ENCODE results near the gene MYH10. TPM values are rescaled to one million over a fixed set of nuclear protein-coding genes. Genes with fewer than 3 reads are reported as not detected.
A peak's percentile ranks its signal among the peaks of the same experiment; 100 is the strongest.

The MYH10 gene
- total RNA-seq, 1 experiment from 2014 or later, result 74.0 TPM

DNA sequence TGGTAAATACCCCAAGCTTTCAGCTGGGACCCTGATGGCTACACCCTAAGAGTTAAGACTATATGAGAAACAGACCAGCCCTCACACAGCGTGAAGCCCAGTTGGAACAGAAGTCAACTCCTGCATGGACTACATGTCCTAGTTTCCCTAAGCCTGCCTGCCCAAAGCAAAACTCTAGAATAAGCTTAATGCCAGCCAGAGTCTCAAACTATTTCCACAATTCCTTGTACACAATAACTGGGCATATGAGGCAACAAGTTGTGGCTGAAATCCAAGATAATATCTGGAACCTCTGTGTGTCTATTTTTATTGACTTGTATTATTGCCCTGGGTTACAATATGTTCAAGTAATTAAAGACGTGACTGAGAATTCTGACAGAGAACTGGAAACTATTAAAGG is 19.4 kb downstream of the MYH10 start:
- H3K36me3 ChIP-seq (ENCODE audit: control insufficient read depth, insufficient read depth, low read length), result no peaks in the 10 kb centered on the region
- Mint-ChIP-seq H3K36me3 (ENCODE audit: insufficient read depth, unreplicated experiment) (peaks cover 17% of the 10 kb centered on the region), H3K4me3 (ENCODE audit: unreplicated experiment) (peak overlapping the region; percentile 56), H3K4me1 (ENCODE audit: low read depth, unreplicated experiment) (peaks cover 25% of the 10 kb centered on the region), H3K27me3 (ENCODE audit: insufficient read depth, unreplicated experiment) (no peaks in the 10 kb centered on the region), H3K27ac (ENCODE audit: unreplicated experiment) (peak overlapping the region; percentile 18), H3K9me3 (ENCODE audit: unreplicated experiment) (no peaks in the 10 kb centered on the region)
- H3K4me1 ChIP-seq, result peaks cover 11% of the 10 kb centered on the region; the same call in 1 of the 2 replicates
- no peak for DNase-seq
- H3K9me3 ChIP-seq, result no peaks in the 10 kb centered on the region
- H3K4me3 ChIP-seq (ENCODE audit: low read depth, low read length), result no peak overlapping the region
- H3K27me3 ChIP-seq (replicated peaks; ENCODE audit: control insufficient read depth, insufficient read depth, low read length), result no peaks in the 10 kb centered on the region
- intact Hi-C loops (cut with micrococcal nuclease; ENCODE audit: unreplicated experiment), result no loop called here
- ChIA-PET POLR2A (no interaction called here), CTCF (no interaction called here)
- TF ChIP-seq, protein P1, sequence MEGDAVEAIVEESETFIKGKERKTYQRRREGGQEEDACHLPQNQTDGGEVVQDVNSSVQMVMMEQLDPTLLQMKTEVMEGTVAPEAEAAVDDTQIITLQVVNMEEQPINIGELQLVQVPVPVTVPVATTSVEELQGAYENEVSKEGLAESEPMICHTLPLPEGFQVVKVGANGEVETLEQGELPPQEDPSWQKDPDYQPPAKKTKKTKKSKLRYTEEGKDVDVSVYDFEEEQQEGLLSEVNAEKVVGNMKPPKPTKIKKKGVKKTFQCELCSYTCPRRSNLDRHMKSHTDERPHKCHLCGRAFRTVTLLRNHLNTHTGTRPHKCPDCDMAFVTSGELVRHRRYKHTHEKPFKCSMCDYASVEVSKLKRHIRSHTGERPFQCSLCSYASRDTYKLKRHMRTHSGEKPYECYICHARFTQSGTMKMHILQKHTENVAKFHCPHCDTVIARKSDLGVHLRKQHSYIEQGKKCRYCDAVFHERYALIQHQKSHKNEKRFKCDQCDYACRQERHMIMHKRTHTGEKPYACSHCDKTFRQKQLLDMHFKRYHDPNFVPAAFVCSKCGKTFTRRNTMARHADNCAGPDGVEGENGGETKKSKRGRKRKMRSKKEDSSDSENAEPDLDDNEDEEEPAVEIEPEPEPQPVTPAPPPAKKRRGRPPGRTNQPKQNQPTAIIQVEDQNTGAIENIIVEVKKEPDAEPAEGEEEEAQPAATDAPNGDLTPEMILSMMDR (IDR thresholded peaks at IDR 0.05; ENCODE audit: insufficient read depth in 1 of 2, low read depth in 1 of 2, low read length in 1 of 2, severe bottlenecking in 1 of 2, unreplicated experiment in 1 of 2), result no peak
- BruUV-seq (replicated peaks), result no TSS peak

DNA sequence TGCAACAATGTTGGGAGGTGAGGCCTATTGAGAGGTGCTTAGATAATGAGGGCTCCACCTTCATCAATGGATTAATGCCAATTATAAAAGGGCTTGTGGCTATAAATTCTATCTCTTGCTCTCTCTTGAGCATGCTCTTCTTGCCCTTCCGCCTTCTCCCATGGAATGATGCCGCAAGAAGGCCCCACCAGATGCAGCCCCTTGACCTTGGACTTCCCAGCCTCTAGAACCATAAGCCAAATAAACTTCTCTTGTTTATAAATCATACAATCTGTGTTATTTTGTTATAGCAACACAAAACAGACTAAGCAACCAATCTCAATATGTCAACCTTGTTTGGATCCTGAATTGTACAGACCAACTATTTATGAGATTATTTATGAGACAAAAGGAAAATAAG is 20.0 kb downstream of the MYH10 start:
- CTCF ChIA-PET, result no interaction called here
- TF ChIP-seq, protein P1 (IDR thresholded peaks at IDR 0.05; ENCODE audit: insufficient read depth in 1 of 2, low read depth in 1 of 2, low read length in 1 of 2, severe bottlenecking in 1 of 2, unreplicated experiment in 1 of 2), result no peak
- no peaks in the 10 kb centered on the region for H3K27me3 ChIP-seq (replicated peaks; ENCODE audit: control insufficient read depth, insufficient read depth, low read length)
- POLR2A ChIA-PET, result no interaction called here
- no peaks in the 10 kb centered on the region for H3K27me3 Mint-ChIP-seq (ENCODE audit: insufficient read depth, unreplicated experiment)
- no peak overlapping the region for H3K4me3 Mint-ChIP-seq (ENCODE audit: unreplicated experiment)
- no peaks in the 10 kb centered on the region for H3K36me3 ChIP-seq (ENCODE audit: control insufficient read depth, insufficient read depth, low read length)
- DNase-seq, result no peak
- H3K4me3 ChIP-seq (ENCODE audit: low read depth, low read length), result no peak overlapping the region
- H3K27ac Mint-ChIP-seq (ENCODE audit: unreplicated experiment), result peak overlapping the region; percentile 18
- no peaks in the 10 kb centered on the region for H3K9me3 Mint-ChIP-seq (ENCODE audit: unreplicated experiment)
- peaks cover 25% of the 10 kb centered on the region for H3K4me1 Mint-ChIP-seq (ENCODE audit: low read depth, unreplicated experiment)
- intact Hi-C loops (cut with micrococcal nuclease; ENCODE audit: unreplicated experiment), result no loop called here
- H3K9me3 ChIP-seq, result no peaks in the 10 kb centered on the region
- H3K36me3 Mint-ChIP-seq (ENCODE audit: insufficient read depth, unreplicated experiment), result peaks cover 17% of the 10 kb centered on the region
- no TSS peak for BruUV-seq (replicated peaks)
- peaks cover 11% of the 10 kb centered on the region; the same call in 1 of the 2 replicates for H3K4me1 ChIP-seq

DNA sequence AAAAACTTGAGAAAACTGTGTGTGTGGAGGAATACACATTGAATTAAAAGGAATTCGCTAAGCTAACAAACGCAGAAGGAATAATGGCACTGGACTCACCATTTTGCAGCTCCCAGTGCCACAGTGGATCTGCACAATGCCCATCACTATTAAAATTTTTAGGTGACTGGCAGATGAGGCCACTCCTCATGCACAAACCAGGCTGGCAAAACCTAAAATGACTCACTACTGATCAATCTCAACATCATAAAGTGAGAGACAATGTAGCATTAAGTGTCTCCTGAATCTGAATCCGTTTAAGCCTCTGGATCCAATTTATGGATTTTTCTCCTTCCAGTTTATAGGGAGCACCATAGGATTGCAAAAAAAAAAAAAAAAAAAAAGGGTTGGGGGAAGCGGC is 20.6 kb downstream of the MYH10 start:
- no peaks in the 10 kb centered on the region for H3K36me3 ChIP-seq (ENCODE audit: control insufficient read depth, insufficient read depth, low read length)
- Mint-ChIP-seq H3K4me1 (ENCODE audit: low read depth, unreplicated experiment) (peaks cover 25% of the 10 kb centered on the region), H3K27me3 (ENCODE audit: insufficient read depth, unreplicated experiment) (no peaks in the 10 kb centered on the region), H3K9me3 (ENCODE audit: unreplicated experiment) (no peaks in the 10 kb centered on the region), H3K4me3 (ENCODE audit: unreplicated experiment) (no peak overlapping the region), H3K36me3 (ENCODE audit: insufficient read depth, unreplicated experiment) (peaks cover 17% of the 10 kb centered on the region), H3K27ac (ENCODE audit: unreplicated experiment) (no peak overlapping the region)
- no TSS peak for BruUV-seq (replicated peaks)
- no peak overlapping the region for H3K4me3 ChIP-seq (ENCODE audit: low read depth, low read length)
- H3K4me1 ChIP-seq, result peaks cover 8% of the 10 kb centered on the region; the same call in 1 of the 2 replicates
- TF ChIP-seq, protein P1 (IDR thresholded peaks at IDR 0.05; ENCODE audit: insufficient read depth in 1 of 2, low read depth in 1 of 2, low read length in 1 of 2, severe bottlenecking in 1 of 2, unreplicated experiment in 1 of 2), result no peak
- no peak for DNase-seq
- H3K9me3 ChIP-seq, result no peaks in the 10 kb centered on the region
- ChIA-PET CTCF (no interaction called here), POLR2A (no interaction called here)
- intact Hi-C loops (cut with micrococcal nuclease; ENCODE audit: unreplicated experiment), result no loop called here
- H3K27me3 ChIP-seq (replicated peaks; ENCODE audit: control insufficient read depth, insufficient read depth, low read length), result no peaks in the 10 kb centered on the region
